HL-60/S4 treated with phorbol 12-myristate 13-acetate at 8.2 ng/mL for 4 days and 3 days (cell line): ENCODE data around the gene GSE1.

ENCODE experiments used
- in situ Hi-C: fragments of 300-500 bp; cut with MboI; formaldehyde crosslinking; loops from 2 replicates; pipeline ENCODE4 v1.15.0; 2022; ENCODE audit warnings: low sequenced_read_pairs

GSE1 gene

DNA sequence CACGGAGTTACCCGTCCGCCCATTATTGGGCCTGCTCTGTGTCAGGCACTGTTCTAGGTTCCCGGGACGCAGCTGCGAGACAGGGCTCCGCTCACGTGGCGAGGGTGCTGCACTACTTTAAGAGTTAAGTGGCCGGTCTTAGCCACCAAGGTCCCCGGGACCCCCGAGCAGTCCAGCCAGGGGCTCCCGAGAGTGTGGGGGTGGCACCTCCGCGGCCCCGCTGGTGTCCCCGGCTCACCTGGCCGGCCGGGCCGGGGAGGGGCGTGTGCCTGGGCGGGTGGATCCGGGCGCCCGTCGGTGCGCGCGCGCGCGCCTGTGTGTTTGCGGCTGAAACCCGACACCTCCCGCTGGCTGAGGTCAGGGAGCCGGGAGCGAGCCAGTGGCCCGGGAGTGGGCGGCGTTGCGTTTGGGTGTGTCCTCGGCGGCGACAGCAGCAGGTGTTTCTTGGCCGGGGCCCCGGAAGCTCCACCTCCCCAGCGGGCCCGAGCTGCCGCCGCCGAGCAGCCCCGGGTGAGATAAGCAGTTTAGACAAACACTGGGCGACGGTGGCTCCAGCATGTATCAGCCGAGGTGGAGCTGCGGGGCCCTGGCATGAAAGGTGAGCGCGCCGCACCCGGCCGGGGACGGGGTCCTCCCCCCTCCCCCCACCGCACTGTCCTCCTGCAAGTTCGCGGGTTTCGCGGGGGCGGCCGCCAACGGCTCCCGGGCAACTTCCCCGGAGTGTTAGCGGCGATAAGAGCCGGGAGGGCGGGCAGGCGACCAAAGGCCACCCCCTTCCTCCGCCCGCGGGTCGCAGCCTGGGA is at the start of gene GSE1:
TSS of gene GSE1 (plus strand) at position 522 of the 803 bp plus-strand sequence. CDS start at position 592, 70 bp downstream.
- in situ Hi-C loops, result loop anchor here (25.0 kb wide), 1 partner anchor 176 kb away; no protein-coding TSS in a partner anchor

DNA sequence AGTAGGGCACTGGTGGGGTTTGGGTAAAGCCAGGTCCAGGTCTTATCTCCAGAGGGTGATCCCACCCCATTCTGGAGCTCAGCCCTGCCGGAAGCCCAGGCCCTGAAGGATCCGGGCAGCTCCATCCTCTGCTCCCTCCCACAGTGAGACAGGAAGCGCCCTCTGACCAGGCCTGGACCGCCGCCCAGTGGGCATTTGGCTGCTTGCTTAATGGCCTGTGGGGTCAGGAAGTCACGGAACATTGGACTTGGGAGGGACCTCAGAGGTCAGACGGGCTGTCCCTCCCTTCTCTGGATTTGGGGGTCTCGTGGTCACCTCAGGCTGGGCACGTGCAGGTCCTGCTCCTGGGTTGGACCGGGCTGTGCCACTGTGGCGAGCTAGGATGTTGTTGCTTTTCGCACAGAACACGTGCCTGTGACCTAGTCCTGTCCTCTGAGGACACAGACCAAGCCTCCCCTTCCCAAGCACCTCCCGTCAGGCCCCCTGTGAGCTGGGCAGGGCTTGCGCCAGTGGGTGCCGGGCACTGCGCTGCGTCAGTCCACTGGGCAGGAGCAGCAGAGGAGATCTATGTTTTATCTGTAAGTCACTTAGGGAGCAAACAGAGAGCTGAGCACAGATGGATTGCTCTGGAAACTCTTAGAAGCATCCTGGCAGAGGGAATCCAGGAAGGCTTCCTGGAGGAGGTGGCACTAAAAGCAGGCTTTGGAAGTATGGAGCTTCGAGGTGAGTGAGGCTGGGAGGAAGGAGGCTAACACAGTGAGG is 49.4 kb upstream of the GSE1 start:
- in situ Hi-C loops, result no loop called here

DNA sequence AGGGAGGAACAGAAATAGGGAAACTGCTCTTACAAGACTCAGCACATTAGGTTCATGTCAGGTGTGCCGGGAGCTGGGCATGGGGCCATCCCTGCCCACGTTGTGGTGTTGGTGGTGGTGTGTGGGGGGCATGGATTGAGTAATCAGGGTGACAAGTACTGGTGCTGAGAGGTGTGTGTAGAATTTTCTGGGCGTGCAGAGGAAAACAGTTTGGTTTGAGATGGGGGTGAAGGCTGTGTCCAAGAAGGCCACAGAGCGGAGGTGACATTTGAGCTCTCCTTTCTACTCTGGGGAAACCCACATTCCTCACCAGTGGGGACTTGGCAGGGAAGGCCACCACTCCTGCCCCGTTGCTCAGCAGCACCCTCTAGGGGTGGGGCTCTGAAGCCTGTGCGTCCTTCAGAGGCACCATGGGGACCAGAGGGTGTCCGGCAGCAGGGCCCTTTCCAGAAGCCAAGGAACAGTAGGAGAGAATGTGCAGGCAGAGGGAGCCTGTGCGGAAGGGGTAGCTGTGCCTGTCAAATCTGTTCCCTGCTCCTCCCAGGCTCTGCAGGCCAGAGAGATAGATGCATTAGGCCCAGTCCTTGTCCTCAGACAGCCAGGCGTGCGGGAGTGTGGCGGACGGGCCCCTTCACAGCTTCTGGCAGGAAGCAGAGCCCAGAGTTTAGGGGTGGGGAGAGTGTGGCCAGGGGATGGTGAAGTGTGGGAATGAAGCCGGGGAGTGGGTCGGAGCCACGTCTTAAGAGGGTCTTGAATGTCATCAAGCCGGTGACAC is 48.7 kb upstream of the GSE1 start:
- in situ Hi-C loops, result no loop called here

DNA sequence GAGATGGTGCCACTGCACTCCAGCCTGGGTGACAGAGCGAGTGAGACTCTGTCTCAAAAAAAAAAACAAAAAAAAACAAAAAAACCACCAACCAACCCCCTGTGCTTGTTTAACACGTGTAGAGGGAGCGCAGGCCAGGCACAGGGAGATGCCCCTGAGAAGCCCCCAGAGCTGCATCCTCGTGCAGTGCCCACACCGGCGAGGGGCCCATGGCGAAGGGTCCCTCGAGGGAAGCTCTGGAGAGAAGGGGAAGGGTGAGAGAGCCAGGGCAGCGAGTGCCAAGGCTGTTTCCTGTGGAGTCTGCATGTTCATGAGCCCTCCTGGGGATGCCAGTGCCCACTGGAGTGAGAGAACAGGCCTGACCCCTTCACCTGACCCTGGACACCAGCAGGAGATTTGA is 47.8 kb upstream of the GSE1 start:
- in situ Hi-C loops, result no loop called here

DNA sequence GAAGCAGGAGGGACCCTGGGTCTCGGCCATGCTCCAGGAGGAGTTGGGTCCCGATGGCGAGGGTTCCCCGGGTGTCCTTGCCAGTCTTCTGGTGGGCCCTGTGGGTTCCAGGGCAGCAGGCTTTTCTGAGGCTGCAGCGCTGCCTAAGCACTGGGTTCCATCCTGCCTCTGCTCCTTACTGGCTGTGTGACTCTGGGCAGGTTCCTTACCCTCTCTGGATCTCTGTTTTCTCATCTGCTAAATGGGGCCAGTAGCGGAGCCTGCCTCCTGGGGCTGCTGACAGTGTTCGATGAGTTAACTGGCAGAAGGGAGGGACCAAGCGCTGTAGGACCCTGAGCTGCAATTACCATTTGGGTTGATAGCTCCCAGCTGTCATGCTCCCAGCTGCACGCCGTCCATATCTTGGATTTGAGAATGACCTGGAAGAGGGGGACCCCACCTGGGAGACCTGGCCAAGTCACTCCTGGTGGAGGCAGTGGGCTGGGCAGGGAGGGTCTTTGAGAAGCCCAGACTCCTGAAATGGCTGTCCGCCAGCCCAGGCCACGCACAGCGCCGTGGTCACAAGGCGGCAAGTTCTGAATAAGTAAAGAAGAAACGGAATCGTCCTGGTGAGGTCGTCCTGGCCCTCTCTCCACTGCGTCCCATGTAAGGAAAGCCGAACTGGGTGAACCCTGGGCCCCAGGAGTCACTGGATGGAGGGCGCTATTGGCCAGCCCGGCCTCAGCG is 47.2 kb upstream of the GSE1 start:
- in situ Hi-C loops, result no loop called here

DNA sequence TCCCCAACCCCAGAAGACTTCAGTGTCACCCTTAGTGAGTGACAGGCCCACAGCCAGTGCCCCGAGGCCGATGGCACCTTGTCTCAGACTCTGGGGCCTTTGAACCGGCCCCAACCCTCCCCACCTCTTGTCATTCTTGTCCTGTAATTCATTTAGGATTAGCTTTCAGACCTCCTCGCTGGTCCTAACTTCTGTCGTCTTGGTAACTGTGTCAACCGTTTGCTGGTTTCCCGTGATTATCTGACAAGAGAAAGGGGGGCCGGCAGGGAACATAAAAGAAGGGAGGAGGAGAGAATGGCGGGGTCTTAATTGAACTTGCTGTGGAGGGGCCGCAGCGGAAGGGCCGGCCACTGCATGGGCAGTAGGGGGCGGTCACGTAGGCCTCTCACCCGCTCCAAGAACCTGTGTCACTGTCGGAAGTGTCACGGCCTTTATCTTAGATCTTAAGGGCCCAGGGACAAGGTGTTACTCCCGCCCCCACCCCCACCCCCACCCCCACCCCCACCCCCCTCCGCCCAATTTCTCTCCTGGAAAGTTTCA is 46.5 kb upstream of the GSE1 start:
- in situ Hi-C loops, result no loop called here

DNA sequence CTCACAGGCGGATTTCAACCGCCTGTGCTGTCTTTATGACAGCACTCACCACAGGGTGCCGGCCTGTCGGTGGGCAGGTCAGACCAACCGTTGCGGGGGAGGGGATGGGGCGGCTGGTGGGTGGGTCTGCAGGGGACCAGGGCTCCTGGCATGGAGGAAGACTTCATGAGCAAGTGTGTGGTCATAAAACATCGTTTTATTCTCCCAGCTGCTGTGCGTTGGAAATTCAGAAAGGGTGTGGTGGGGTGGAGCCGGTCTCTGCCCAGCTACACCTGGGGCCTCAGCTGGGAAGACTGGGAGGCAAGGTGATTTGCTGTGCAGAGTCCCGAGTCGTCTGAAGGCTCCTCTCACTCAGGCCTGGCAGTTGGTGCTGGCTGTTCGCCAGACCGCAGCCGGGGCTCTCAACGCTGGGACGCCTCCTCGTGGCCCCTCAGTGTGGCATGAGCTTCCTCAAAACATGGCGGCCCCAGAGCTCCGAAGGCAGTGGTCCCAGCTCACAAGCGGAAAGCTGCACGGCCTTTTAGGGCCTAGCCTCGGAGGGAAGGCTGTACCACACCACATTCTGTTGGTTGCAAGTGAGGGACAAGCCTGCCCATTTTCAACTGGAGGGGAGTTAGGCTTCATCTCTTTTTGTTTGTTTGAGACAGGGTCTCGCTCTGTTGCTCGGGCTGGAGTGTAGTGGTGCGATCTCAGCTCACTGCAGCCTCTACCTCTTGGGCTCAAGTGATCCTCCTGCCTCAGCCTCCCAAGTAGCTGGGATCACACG is 45.8 kb upstream of the GSE1 start:
- in situ Hi-C loops, result no loop called here

DNA sequence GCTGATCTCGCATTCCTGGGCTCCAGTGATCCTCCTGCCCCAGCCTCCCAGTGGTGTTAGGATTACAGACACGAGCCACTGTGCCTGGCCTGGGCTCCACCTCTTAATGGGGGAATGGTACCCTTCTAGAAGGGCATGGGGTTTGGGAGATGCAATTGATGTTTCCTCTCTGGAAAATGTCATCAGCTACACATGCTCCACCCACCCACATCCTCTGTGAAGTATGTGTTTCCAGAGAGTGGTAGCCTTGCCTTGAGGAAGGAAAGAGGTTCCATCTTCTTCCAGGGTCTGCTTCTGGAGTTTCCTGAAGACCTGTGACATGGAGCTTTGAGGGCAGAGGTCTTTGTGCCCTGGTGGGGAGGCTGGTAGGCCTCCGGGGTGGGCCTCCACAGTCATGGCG is 45.2 kb upstream of the GSE1 start:
- in situ Hi-C loops, result no loop called here

DNA sequence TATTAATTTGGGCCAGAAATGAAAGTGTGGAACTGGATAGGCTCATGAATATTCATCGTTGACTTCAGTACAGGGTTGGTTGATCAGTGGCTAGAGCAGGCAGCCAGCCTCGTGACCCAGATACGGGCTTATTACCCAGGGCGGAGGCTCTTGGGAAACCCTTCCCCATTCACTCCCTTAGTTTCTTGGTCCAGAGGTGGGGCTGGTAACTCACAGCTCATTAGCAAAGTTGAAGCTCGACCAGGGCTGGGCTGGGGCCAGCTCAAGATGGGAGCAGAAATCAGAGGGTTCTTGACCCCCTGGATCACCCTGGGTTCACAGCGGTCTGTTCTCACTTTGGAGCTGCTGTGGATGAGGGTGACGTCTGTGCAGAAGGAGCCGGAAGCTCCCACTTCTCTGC is 44.6 kb upstream of the GSE1 start:
- in situ Hi-C loops, result no loop called here

DNA sequence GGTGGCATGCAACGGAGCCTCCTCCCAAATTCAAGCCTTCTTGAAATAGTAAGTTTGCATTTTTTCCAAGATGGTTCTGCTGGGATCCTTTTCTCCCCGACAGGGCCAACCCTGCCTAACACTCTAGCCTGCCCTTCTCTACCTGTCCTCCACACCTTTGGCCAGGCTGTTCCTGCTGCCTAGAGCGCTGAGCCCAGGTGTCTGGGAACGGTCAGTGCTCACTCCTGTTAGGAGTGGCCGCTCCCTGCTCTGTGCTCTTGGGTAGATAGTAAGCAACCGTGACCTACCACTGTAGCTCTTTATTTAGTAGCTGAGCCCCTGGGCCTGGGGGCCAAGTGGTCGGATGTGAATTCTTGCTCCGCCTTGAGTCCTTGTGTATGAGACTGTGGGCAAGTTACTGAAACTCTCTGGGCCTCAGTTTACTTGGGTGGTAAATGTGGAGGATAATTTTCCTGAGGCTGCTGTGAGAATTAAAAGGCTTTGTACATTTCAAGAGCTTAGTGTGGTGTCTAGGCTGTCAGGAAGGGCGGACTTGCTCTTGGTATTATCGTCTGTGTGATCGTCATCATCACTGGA is 44.0 kb upstream of the GSE1 start:
- in situ Hi-C loops, result no loop called here

DNA sequence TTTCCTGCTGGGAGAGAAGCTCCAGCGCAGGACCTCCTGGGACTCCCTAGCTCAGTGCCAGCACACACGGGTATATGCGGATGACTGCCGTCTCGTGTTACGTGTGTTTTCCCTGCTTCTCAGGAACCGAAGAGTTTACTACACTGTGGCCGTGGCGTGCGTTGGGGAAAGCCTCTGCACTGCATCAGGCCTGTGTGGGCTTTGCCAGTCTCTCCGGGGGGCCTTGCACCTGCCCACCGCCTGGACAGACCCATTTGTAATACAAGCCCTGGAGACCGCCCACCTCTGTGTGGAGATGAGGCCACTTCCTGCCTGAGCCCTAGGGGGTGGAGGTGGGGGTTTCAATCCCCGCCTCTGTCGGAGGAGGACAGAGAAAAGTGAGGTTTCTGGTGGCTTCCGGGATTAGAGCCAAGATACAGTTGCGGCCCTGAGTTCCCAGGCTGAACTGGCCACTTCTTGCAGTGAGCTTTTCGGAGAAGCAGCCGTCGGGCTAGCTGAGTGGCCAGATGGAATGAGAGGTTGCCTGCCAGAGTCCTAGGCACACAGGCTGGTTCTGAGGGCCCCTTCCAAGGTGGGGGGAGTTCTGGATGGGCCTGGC is 43.4 kb upstream of the GSE1 start:
- in situ Hi-C loops, result no loop called here

DNA sequence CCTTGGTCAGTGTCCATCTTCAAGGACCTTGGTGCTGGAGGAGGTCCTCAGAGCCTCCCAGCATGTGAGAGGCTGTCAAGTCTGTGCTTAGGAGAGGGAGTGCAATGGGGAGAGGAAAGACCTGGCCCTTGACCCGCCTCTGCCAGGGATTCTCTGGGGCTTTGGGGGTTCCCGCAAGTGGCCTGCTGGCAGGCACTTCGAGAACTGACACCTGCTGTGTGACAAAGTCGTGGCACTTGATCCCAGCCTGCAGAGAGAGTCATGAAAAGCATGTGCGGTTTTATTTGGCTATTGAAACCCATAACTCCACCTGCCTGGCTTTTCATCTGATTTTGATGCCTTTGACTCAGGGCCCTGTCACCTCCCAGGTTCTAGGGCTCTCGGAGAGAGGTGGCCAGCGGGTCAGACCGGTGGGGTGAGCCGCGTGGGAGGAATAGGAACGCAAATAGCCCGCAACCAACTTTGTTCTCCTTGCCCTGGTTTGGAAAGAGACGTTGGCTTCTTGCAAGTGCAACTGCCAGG is 42.8 kb upstream of the GSE1 start:
- in situ Hi-C loops, result no loop called here

DNA sequence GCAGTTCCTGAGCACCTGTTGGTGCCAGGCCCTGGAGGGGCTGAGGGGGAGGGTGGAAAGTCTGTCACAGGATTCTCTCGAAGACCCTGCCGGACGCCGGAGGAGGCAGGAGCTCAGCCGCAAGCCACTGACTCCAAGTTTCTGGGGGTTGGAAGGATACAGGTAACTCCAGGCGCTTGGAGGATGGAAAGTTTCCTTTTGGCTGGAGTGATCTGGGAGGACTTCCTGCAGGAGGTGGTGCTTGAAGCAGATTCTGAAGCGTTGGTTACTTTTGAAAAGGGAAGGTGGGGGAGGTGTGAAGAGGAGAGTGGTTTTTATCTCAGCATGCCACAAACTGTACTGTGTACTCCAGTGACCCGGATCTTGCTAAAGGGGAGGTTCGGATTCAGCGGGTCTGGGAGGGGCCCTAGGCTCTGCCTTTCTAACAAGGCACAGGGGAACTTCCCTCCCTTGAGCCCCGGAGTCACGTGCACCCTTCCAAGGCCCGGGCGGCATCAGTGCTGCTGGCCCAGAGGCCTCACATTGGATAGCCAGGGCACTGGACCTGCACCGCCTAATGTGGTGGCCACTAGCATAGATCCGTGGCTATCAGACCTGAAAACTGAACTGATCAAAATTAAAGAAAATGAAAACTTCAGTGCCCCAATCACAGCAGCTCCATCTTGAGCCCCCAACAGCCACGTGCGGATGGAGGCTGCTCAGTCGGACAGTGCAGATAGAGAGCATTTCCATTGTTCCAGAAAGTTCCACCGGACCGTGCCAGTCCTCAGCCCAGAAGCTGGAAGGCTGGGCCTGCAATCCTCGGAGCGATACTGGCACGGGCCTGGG is 42.2 kb upstream of the GSE1 start:
- in situ Hi-C loops, result no loop called here

DNA sequence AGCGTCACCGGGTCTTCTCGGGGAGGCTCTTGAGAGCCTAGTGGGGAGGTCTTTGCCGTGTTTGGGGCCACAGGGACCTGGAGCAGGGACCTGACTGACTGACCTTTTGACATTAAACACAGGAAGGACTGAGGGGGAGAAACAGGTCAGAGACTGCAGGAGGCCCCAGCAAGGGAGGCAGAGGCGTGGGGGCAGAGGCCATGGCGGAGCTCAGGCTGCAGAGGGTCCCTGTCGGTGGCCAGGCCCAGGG is 41.6 kb upstream of the GSE1 start:
- in situ Hi-C loops, result no loop called here

DNA sequence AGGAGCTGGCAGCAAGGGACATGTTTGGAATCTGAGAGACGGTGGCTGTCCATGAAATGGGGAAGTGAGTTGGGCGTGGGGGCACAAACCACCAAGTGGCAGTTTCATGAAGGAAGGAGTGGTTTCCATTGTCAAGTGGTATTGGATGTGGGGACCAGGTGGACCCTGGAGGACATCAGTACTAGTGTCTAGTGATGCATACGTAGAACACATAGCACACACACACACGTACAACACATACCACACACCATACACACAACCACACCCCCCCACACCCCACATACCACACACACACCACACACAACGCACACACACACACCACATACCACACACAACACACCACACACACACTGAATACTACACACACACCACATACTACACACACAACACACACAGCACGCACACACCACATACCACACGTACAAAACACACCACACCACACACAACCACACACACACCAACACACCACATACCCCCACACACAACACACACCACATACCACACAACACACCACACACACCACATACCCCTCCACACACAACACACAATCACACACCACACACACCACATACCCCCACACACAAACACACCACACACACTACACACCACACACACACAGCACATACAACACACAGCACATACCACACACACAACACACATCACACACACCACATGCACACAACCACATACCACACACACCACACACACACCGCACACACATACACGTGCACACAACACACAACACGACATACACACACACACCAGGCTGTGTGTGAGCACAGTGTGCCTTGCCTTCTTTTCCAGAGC is 41.1 kb upstream of the GSE1 start:
- in situ Hi-C loops, result no loop called here

DNA sequence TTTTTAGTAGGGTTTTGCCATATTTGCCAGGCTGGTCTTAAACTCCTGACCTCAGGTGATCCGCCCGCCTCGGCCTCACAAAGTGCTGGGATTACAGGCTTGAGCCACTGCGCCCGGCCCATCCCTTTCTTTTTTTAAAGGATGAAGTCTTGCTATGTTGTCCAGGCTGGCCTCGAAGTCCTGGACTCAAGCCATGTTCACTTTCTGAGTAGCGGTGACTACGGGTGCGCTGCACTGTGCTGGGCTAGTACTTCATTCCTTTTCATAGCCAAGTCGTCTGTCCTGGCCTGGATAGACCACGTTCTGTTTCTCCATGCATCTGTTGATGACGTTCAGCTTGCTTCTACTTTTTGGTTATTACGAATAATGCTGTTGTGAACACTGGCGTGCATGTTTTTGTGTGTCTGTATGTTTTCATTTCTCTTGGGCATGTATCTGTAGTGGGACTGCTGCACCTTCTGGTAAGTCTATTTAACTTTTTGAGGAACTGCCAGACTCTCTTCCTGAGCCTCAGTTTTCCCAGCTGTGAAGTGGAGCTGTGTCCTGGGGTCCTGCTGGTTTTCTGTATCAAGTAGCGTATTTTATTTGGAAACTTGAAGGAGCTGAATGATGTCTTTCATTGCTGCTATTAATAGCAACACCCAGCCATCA is 40.0 kb upstream of the GSE1 start:
- in situ Hi-C loops, result no loop called here
